ENCODE results near the gene SUGCT.

GRCh38 chr7:40889099-40889498, 754.3 kb downstream of the SUGCT start:
- TF ChIP-seq EZH2 (IDR thresholded peaks at IDR 0.05; ENCODE audit: borderline replicate concordance, low read depth, low read length, severe bottlenecking) = no peak
- no peak for TF ChIP-seq CTCF (IDR thresholded peaks at IDR 0.05; ENCODE audit: borderline replicate concordance, extremely low read depth, low read length, poor library complexity, severe bottlenecking)

Measured in DND-41 (cell line).